KMS-11 (cell line): Measurements from ENCODE around the gene ZCWPW2.

Source experiments
- H2AFZ ChIP-seq: fragments of 200-600 bp; sonication (generic); 2 replicates; pipeline ENCODE4 v1.6.1; 2016; ENCODE audit warnings: antibody characterized with exemption, mixed run types, low read depth
- H3K27ac ChIP-seq: fragments of 200-600 bp; sonication (generic); 2 replicates; pipeline ENCODE4 v1.6.1; 2016; ENCODE audit warnings: mild to moderate bottlenecking, mixed run types
- H3K27me3 ChIP-seq: fragments of 200-600 bp; sonication (generic); 2 replicates; pipeline ENCODE4 v1.6.1; 2017; ENCODE audit warnings: mild to moderate bottlenecking, low read depth, mixed run types, moderate library complexity; ENCODE audit not compliant: insufficient read depth
- H3K36me3 ChIP-seq: fragments of 200-600 bp; sonication (generic); 2 replicates; pipeline ENCODE4 v1.6.1; 2017; ENCODE audit warnings: mild to moderate bottlenecking, mixed run types; ENCODE audit not compliant: insufficient read depth
- H3K4me1 ChIP-seq: fragments of 200-600 bp; sonication (generic); 2 replicates; pipeline ENCODE4 v1.6.1; 2016; ENCODE audit warnings: mild to moderate bottlenecking, low read depth, mixed run types; ENCODE audit not compliant: poor library complexity, severe bottlenecking
- H3K4me2 ChIP-seq: fragments of 200-600 bp; sonication (generic); 2 replicates; pipeline ENCODE4 v1.7.0; 2016; ENCODE audit warnings: mild to moderate bottlenecking, mixed run types
- H3K4me3 ChIP-seq: fragments of 200-600 bp; sonication (generic); IDR thresholded peaks from 2 replicates; pipeline ENCODE4 v1.6.1; 2017; ENCODE audit warnings: low read depth, low read length, mixed read lengths; ENCODE audit not compliant: insufficient read depth
- H3K79me2 ChIP-seq: fragments of 200-600 bp; sonication (generic); 2 replicates; pipeline ENCODE4 v1.6.1; 2016; ENCODE audit warnings: low read depth, mixed run types; ENCODE audit not compliant: insufficient read depth
- H3K9ac ChIP-seq: fragments of 200-600 bp; sonication (generic); 2 replicates; pipeline ENCODE4 v1.6.1; 2016; ENCODE audit warnings: mild to moderate bottlenecking, mixed run types
- H4K20me1 ChIP-seq: fragments of 200-600 bp; sonication (generic); 2 replicates; pipeline ENCODE4 v1.6.1; 2016; ENCODE audit warnings: mild to moderate bottlenecking, mixed run types; ENCODE audit not compliant: insufficient read depth
- CTCF ChIP-seq: fragments of 200-600 bp; sonication (generic); conservative IDR thresholded peaks from 2 replicates; pipeline ENCODE4 v1.6.1; 2017; ENCODE audit warnings: low read depth, mild to moderate bottlenecking, antibody characterized with exemption, low read length, moderate library complexity, mixed read lengths

Gene ZCWPW2

DNA sequence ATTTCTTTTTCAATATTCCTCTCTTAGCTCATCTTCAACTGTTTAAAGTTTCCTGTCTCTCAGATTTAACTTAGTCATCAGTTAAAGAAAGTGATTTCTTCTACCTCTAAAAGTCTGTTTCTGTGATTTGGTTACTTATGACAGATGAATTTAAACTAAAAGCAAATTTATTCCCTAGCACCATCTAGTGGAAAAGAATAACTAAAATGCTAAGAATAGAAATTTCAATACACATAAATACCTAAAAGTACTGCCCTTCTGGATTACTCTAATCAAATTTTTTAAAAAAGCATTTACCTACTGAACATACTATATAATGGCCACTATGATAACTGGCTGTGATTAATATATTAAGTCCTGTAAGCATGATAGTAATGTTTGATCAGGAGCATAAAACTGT lies 14.0 kb upstream of the ZCWPW2 start:
- Histone ChIP-seq H3K9ac (no peak overlapping the region), H3K27me3 (no peaks in the 10 kb centered on the region), H3K4me2 (no peak overlapping the region), H3K4me3 (no peak overlapping the region), H2AFZ (no peak overlapping the region), H3K4me1 (peaks cover 10% of the 10 kb centered on the region), H3K27ac (no peak overlapping the region), H3K79me2 (no peaks in the 10 kb centered on the region), H4K20me1 (no peaks in the 10 kb centered on the region), H3K36me3 (no peaks in the 10 kb centered on the region)
- no peak; the same call in 1 of the 2 replicates for TF ChIP-seq CTCF

DNA sequence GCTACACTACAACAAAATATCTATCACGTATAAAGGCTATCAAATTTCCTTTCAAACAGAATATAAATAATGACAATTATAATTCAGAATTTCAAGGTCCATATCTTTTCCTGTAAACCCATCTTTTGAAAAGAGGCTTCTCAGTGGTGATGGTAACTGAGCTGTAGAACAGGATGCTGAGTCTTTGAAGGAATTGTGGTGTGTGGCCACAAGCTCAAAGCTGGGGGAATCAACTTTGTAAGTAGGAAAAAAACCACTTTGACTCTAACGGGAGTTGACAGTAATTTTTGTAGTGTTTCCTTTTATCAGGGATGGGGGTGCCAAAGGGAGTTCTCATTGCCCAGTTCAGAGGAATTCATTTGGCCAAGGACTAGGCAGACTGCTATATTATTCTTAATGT lies 13.3 kb upstream of the ZCWPW2 start:
- no peaks in the 10 kb centered on the region for H3K36me3 ChIP-seq
- H3K79me2 ChIP-seq, result no peaks in the 10 kb centered on the region
- H3K4me2 ChIP-seq, result no peak overlapping the region
- H3K9ac ChIP-seq, result no peak overlapping the region
- no peak overlapping the region for H3K4me3 ChIP-seq
- peaks cover 9% of the 10 kb centered on the region for H3K4me1 ChIP-seq
- no peaks in the 10 kb centered on the region for H3K27me3 ChIP-seq
- TF ChIP-seq CTCF, result no peak
- H2AFZ ChIP-seq, result no peak overlapping the region
- no peak overlapping the region for H3K27ac ChIP-seq
- H4K20me1 ChIP-seq, result no peaks in the 10 kb centered on the region

DNA sequence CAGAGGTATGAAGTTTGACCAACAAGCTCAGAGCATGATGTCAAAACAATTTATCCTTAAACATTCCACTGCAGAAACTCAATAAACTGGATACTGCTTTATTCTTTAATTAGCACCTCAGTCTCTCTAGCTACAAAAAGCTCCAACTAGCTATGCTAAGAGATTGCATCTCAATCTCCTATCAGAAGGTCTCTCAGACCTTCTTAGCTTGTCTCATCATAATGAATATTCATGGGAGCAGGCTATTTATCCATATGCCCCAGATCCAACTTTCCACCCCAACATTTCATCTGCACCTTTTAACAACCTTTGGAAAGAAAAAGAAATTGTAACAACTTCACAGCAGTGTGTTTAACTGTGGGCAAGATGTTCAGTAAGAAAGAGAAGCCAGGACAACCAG lies 11.3 kb upstream of the ZCWPW2 start:
- H2AFZ ChIP-seq, result no peak overlapping the region
- no peak overlapping the region for H3K4me2 ChIP-seq
- H3K4me1 ChIP-seq, result peaks cover 4% of the 10 kb centered on the region
- no peaks in the 10 kb centered on the region for H3K79me2 ChIP-seq
- no peak for TF ChIP-seq CTCF
- H3K27me3 ChIP-seq, result no peaks in the 10 kb centered on the region
- no peak overlapping the region for H3K27ac ChIP-seq
- no peaks in the 10 kb centered on the region for H3K36me3 ChIP-seq
- H3K9ac ChIP-seq, result no peak overlapping the region
- H4K20me1 ChIP-seq, result no peaks in the 10 kb centered on the region
- H3K4me3 ChIP-seq, result no peak overlapping the region

GRCh38 chr3:28343144-28343543 lies 5.4 kb upstream of the ZCWPW2 start:
- H3K4me2 ChIP-seq, result no peak overlapping the region
- no peaks in the 10 kb centered on the region for H3K27me3 ChIP-seq
- peaks cover 21% of the 10 kb centered on the region for H3K4me1 ChIP-seq
- no peaks in the 10 kb centered on the region for H4K20me1 ChIP-seq
- no peak overlapping the region for H2AFZ ChIP-seq
- no peak overlapping the region for H3K9ac ChIP-seq
- no peaks in the 10 kb centered on the region for H3K36me3 ChIP-seq
- H3K79me2 ChIP-seq, result no peaks in the 10 kb centered on the region
- H3K27ac ChIP-seq, result no peak overlapping the region
- TF ChIP-seq CTCF, result no peak
- no peak overlapping the region for H3K4me3 ChIP-seq
